GM12892 (cell line): ENCODE results near the gene MTMR2.

ENCODE experiments used
- POLR2A ChIP-seq: IDR thresholded peaks from 2 replicates; pipeline ENCODE4 v1.6.1; 2011; ENCODE audit warnings: low read depth, low read length, control low read depth
- TAF1 ChIP-seq: IDR thresholded peaks from 2 replicates; pipeline ENCODE4 v1.6.1; 2011; ENCODE audit warnings: low read depth, mild to moderate bottlenecking, control low read depth, low read length, borderline replicate concordance

DNA sequence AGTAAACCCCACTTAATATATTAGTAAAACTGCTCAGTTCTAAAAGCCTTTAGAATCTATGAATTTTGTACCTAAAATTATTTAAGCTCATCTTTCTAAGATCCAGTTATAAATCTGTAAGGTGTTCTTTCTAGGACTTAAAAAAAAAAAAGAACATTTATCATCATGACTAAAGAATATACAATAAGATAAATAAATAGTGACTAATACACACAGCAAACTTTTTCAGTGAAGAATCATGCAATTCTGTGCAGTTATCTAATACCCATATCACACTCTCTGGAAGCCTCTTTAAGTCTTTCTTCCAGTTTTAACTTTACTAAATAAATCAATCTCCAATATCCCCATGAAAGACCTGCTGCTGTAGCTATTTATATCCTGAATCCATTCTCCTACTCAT lies 73.8 kb downstream of the MTMR2 start:
- TF ChIP-seq POLR2A (no peak), TAF1 (no peak)
